Glomerular visceral epithelial cell (primary cell): ENCODE measurements around the gene CDC42BPB.
"Not testable (repeated sequence)": the region's sequence is repeated elsewhere in the genome, so short reads cannot be mapped to it uniquely, and the experiment has no call there.

Experiments
- DNase-seq: peaks from one replicate; pipeline ENCODE4 v3.0.0-alpha.2; 2016; ENCODE audit errors: extremely low spot score

Gene CDC42BPB

DNA sequence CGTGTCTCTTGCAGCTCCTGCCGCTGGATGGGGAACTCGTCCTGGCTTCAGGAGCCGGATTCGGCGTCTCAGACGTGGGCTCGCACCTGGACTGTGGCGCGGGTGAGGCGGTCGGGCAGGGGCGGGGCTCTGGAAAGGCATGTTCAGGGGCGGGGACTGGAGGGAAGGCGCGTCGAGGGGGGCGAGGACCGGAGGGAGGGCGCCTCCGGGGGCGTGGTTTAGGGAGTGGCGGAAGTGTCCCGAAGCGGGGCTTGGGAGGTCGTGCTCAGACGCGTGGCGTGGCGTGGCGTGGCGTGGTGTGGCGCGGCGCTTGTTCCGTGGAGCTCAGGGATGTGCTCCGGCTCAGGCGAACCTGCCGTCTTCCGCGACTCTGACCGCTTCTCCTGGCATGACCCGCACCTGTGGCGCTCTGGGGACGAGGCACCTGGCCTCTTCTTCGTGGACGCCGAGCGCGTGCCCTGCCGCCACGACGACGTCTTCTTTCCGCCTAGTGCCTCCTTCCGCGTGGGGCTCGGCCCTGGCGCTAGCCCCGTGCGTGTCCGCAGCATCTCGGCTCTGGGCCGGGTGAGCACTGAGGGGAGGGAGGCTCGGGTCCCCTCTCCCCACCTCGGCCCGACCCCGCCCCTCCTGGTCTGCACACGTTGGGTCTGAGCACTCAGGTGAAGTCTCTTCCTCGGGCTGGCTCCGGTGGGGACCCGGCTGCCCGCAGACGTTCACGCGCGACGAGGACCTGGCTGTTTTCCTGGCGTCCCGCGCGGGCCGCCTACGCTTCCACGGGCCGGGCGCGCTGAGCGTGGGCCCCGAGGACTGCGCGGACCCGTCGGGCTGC lies 128.7 kb downstream of the CDC42BPB start:
- DNase-seq, result peak; percentile 33

DNA sequence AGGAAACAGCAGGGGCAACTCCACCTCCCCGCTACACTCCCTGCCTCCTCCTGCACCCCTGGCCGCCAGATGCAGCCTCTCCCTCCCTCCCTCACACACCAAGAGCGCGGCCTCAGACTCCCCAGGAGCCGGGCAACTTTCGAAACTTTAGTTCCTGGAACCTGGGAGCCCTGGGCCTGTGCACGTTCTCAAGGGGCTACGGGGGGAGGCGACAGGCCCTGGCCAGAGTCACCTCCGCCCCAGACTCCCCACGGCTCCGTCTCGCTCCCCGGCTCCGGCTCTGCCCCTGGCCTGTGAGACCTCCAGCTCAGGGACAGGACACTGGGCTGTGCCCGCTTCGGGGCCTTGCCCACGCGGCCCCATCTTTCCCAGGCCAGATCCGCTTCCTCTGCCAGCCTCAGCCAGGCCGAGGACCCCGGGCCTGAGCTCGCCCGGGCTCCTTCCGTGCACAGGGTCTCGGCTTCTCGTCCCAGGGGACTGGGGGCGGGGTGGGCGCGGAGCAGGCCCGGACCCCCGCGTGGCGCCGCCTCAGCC lies 129.4 kb downstream of the CDC42BPB start:
- no peak for DNase-seq

DNA sequence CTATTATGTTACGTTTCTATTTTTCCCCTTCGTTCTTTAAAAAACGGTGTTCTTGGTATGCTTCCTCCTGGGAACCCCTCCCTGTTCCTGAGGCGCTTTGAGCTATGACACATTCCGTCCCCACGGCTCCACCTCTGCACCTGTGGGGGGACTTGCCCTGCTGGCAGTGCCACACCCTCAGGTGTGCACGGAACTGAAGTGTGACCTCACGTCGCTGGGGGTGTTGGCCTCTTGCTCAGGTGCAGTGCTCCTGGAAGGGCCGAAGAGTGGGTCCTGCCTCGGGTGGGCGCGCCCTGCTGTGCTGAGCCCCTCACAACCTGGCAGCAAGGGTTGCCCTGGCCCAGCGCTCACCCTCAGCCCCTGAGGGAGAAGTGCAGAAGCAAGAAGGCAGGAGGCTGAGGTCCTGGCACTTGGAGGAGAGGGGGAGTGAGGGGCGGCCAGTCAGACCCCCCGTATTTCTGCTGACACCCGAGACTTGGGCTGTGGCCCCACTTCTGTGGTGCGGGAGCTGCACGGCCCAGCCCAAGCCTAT lies 129.9 kb downstream of the CDC42BPB start:
- no peak for DNase-seq

DNA sequence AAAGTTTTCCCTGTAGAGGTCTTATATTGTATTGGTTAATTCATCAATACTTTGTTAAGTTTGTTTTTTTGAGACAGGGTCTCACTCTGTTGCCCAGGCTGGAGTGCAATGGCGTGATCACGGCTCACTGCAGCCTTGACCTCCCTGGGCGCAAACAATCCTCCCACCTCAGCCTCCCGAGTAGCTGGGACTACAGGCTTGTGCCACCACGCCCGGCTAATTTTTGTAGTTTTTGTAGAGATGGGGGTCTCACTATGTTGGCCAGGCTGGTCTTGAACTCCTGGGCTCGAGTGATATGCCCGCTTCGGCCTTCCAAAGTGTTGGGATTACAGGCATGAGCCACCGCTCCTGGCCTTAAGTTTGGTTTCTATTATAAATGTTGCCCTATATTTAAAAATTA lies 130.5 kb downstream of the CDC42BPB start:
- DNase-seq, result not testable (repeated sequence)

DNA sequence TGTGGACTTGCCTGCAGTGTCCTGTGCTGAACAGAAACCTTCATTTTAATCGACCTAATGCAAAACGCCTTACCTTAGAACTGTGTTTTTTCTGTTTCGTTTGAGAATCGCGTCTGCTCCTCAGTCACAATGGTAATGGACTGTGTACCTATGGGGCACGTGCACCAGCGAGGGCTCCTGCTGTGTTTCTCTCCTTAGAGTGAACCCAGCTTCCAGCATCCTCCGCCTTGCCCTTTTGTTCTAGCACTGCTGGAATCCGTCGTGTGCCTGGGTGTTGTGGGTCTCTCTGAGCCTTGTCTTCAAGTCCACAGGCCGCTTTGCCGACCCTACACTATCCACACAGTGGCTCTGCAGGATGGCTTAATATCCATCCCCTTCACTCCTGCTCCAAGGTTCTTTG lies 131.2 kb downstream of the CDC42BPB start:
- no peak for DNase-seq

DNA sequence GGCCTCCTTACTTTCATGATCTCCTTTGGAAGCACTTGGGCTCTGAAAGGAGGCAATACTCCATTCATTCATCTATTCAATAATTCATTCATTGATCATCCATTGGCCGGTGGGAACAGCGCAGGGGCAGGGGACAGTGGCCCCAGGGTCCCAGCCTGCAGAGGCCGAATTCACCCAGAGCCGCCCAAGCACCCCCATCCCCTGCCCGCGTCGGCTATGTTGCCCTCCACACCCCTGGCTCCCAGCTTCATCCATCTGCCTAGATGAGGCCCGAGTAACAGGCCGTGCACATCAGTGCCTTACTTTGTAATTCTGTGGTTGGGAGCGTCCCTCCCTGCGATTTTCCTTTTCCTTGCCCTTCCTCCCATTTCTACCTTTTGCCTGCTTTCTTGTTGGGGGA lies 131.7 kb downstream of the CDC42BPB start:
- no peak for DNase-seq

DNA sequence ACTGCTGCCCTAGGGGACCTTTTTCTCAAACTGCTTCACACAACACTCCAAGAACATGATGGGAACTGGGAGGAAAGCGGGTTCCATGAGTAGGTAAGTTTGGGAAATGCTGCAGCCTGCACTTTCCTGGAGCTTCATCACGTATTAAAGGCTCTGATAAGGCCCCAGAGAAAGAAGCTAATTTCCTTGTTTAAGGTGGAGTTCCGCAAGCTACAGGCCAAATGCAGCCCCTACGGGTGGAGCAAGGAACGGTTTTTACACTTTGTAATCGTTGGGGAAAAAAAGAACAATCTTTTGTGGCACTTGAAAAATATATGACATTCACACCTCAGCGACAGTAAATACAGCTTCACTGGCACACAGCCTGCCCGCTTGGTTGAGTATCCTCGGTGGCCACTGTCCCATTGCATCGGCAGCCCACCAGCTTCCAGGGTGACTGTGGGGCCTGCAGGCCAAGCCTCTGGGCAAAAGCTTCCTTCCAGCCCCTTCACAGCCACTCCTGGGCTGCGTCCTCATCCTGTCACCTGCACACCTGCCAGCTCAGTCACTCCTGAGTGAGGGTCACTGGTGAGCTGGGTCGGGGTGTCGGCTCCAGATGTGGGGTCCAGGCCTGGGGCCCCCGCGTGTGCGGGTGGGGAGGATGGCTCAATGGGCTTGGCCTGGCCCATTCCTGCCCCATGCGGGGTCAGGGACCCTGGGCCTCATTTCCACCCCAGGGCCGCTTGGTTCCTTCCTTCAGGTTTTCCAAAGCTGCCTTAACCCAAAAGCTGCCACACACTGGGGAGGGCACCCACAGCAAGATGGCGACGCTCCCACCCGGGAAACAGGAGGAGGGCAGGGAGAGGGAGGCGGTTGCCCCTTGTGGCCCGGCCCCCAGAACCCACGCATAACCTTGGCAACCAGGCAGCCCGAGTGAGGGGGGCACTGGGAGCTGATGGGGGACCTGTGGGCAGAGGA lies 132.4 kb downstream of the CDC42BPB start:
- DNase-seq, result no peak

DNA sequence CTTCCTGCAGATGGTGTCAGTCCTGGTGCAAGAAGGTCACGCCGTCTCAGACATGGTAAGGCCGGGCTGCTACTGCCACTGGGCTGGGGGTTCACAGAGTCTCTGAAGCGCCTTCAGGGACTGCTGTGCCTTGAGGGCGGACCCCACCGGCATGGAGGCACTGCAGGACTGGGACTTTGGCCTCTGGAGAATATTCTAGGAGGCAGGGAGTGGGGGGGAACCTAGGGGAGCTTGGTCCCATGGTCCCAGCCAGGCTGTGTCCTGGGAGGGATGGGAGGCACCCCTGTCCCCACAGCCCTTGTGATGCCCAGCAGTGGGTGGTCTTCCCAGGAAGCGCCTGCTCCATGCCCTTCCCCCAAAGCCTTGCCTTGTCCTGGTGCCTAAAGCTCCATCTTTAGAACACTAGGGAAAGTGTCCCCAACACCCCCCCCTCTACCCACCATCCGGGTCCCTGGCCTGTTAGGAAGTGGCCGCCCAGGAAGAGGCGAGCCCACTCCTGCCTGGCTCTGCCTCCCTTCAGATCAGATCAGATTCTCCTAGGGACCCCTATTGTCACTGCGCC lies 133.3 kb downstream of the CDC42BPB start:
- no peak for DNase-seq

DNA sequence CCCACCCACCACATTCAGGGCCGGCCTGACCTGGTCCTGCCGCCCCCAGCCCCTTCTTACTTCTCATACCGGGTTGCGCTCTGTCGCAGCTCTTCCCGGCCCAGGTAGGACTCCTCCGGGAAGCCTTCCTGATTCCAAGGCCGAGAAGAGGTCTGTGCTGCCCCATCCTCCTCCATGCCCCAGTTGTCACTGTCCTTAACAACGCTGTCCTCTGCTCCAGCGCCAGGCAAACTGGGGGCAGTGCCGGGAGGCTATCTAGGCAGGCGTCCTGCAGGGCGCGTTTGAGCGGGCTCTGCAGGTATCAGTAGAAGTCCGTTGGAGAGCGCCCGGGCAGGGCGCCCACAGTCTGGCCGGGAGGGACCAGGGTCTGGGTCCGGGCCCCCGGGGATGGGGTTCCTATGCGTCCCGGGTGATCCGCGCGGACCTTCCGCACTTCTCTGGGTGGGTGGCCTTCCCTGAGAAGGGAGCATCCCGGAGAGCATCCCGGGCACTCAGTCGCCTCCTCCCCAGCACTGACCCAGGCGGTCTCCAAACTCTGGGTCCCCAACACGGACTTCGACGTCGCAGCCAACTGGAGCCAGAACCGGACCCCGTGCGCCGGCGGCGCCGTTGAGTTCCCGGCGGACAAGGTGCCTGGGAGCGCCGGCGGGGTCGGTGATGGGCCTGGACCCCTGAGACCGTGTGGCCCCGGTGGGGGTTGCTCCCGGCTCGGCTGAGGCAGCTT lies 134.0 kb downstream of the CDC42BPB start:
- no peak for DNase-seq

DNA sequence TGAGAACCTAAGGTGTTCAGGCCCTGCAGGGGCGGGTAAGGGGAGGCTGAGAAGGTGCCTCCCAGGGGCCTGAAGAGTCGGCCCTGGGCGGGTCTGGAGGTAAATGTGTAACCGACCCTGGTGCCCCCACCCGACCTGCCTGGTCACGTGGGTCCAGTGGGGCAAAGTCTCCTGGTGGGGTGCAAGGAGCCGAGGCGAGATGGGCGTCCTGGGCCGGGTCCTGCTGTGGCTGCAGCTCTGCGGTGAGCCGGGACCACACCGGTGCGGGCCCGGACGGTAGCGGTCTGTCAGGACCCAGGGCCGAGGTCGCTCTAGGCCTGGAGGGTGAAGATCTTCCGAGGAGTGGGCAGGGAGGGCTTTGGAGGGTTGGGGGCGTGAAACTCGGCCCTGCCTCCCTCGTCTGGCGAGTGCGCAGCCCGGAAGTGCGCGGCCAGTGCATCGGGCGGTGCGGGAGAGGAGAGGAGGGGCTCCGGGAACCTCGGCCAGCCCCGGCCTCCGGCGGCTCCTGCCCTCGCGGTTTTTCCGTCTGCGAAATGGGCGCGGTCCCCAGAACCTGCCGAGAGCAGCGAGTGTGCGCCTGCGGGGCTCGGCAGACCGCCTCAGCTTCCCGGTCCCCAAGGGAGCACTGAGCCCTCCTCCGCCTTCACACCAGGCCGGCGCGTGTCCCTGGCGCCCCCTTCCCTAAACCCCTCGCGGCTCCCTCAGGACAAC lies 134.7 kb downstream of the CDC42BPB start, which contains the start of gene AMN:
TSS of gene AMN (plus strand) at position 174 of the 711 bp plus-strand sequence. CDS start at position 200, 26 bp downstream.
- no peak for DNase-seq

DNA sequence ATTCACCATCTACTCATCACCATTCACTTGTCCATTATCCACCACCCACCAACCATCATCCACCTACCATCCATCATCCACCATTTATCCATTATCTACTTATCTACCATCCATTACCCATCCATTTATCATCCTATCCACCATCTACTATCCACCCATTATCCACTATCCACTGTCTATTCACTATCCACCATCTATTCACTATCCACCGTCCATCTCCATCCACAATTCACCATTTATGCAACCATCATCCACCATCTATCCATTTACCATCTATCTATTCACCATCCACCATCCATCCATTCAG lies 136.4 kb downstream of the CDC42BPB start:
- DNase-seq, result no peak

DNA sequence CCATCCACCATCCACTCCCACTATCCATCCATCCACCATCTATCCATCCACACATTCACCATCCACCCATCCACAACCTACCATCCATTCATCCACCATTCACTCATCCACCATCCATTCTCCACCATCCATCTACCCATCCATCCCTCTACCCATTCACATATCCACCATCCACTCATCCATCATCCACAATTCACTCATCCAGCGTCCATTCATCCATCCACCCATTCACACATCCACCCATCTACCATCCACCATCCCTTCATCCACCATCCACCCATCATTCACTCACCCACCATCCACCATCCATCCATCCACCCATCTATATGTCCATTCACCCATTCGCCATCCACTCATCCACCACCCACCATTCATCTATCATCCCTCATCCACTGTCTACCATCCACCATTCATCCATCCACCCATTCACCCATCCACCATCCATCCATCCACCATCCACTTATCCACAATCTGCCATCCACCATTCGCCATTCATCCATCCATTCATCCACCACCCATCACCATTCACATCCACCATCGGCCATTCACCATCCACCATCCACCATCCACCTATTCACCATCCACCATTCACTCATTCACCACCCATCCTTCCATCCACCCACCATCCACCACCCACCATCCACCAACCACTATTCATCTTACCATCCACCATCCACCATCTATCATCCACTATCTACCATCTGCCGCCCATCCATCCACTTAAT lies 136.9 kb downstream of the CDC42BPB start:
- DNase-seq, result no peak

DNA sequence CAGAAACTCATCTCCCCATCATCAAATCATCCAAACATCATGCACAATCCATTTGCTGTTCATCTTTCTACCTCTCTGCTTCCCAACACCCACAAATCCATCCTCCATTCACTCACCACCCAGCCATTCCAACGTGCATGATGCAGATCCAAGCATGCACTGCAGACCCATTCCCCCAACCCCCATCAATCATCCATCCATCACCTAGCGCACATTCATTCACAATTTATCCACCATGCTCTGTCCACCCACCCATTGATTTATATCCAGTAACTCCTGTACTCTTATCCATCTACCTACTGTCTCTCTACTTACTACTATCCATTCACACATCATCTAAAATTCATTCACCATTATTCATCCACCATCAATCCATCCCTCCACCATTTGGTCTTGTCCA lies 138.9 kb downstream of the CDC42BPB start:
- DNase-seq, result no peak

DNA sequence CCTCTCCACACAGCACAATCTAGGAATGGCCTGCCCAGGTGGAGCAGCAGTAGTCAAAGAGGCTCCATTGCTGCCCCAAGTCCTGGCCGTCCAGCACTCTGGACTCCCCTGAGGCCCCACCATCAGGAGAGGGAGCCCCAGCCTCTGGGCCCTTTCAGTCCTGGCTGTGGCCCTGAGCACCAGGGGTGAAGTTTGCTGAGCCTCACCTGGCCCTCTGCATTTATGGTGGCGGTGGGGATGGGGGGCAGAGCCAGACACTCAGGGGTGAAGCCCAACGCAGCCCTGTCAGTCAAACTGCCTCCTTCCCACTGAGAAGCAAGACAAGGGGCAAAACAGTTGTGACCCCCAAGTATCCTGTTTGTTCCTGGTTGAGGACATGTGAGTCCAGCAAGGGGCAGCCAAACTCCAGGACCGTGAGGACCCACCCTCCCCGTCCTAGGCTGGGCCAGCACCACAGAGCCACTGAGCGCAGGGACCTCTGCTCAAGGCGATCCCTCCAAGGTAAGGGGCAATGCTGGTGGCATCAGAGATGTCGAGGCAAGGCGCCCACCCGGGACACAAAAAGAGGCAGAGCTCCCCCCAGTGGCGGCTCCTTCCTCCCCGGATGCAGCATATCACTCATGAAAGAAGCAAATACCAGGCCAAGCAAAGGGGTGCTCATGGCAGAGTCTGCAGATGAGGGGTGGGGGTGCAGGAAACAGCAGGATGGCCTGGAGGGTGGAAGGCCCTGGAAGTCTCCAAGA lies 139.7 kb downstream of the CDC42BPB start:
- peak; percentile 37 for DNase-seq

DNA sequence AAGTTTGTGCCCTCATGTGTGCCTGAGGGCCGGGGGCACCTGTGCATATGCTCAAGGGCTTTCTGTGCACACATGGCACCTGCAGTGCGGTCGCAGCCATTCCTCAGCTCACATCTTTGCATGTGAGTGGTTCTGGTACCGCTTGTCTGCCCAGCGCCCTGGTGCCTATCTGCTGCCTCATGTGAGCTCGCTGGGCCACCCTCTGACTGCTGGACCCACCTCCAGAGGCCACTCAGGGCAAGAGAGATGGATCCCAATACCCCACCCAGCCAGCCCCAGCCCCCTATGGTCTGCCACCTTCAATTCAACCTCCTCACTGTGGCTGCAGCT lies 140.3 kb downstream of the CDC42BPB start:
- no peak for DNase-seq

DNA sequence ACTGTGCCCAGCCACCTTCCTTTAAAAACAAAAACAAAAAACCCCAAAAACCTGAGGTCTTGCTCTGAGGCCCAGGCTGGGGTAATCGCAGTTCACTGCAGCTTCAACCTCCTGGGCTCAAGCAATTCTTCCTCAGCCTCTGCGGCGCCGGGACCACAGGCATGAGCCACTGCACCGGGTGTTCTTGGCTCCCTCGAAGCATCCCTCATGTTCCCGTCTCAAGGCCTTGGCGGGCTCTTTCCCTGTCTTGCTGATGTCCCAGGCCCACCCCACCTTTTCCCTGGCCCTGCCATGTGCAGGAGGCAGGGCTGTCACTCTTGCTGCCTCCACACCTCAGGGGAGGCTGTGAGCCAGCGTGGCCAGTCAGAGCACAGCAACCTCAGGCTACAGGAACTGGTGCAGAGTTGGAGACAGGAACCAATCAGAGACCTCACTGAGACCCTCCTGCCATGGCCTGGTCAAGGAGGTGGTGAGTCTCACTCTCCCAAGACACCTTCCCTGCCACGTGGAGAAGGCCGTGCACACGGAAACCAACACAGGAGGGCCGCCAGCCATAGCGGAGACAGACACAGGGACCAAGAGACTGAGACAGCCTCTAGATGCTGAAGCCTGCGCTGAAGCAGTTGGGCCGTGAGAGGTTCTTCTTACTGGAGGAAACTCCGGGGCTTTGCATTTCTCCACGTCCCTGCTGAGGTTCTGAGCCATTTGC lies 140.8 kb downstream of the CDC42BPB start:
- no peak for DNase-seq

DNA sequence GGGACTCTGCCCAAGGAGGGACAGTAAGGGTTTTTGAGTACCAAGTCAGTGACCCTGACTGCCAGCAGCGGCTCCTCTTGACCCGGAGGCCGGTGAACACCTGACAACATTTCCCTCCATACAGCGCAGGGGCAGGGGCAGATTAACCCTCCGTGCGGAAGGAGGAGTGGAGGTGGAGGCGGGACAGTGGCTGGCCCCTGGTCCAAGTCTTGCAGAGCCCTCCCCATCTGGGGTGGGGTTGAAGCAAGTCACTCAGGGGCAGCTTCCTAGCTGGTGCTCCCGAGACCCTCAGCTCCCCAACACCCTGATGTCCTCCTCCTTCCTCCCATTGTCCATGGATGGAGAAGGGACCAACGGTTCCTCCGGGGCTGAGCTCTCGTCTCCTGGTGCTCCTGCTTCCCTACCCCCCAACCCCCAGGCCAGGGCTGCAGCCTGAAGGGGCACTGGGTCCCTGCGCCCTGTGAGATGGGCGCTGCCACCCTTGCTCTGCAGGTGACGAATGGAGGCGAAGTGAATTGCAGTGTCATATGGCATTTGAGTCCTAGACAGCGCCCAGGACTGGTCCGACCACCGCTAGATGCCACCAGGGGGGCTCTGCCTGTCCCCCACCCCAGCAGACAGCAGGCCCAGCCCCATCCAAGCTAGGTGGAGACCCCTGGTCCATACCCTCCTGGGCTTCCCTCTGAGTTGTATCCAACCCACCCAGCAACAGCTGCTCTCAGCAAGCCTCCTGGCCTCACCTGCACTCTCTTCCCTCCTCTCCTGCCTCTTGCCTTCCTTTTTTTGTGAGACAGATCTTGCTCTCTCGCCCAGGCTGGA lies 141.8 kb downstream of the CDC42BPB start:
- no peak for DNase-seq
